HG03060 (cell line): ENCODE data around the gene TMEM61.

ENCODE experiments used
- ATAC-seq: cut with Tn5 transposase; IDR thresholded peaks from one replicate; pipeline ENCODE4 v1.9.1; 2021; ENCODE audit warnings: low read depth, moderate number of reproducible peaks; ENCODE audit not compliant: unreplicated experiment

TMEM61 gene

DNA sequence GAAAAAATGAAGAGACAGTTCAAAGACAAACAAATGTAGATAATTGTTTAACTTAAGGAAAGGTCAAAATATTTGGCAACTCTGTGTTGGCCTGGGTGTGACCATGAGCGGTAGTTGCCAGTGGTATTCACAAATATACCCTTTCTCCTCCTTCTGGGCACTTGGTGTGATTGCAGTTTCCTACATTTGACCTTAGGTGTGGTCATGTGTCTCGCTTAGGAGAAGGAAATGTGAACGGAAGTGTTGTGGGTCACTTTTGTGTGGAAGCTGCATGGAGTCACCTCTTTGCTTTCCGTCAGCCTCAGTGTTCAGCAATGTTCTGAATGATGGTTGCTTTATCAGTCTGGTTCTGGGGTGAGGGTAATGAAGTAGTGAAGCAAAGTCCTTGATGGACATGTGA lies 55.5 kb downstream of the TMEM61 start:
- ATAC-seq = no peak

DNA sequence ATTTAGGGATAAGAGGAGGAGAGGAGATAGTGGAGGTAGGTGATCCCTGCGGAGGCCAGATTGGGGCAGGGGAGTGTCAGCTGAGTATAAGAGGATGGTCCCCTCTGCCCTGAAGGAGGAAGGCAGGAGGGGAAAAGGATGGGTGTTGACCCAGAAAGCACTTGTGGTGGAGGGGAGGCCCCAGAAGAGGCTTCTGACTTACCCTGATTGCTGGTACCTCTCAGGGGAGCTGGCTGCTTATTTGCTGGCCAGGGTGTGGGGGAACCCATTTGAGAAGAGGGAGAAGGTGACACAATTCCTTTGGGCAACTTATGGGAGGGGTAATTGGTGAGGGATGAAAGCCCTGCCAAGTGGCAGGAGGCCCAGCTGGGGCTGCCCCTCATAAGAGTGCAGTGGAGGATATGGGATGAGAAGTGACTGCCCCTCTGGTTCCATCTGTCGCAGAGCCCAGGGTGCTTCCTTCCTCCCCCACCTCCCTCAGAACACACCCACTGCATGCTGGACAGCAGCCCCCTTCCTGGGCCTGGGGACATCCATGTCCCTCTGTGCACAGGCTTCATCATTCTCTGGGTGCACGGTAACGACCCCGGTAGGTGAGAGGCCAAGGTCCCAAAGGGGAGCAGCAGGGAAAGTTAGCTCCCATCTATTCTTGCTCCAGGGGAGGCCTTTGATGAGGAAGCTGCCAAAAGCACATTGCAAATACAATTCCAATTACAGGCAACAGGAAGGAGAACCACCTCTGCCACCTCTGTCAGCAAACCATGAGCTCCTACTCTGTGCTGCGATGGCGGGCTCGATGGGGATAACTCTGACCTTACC lies 57.5 kb downstream of the TMEM61 start:
- ATAC-seq = no peak

DNA sequence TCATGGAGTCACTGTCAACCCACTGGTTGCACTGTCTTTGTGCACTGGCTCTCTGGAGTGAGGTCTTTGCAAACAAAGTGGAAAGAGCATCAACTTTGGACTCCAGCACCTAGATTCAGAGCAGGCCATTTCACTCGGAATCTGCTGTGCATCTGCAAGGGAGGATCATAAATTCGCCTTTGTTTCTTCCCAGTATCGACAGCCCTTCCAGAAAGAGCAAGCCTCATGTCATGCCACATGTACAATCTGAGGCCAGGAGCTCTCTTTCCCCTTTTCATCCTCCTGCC lies 58.1 kb downstream of the TMEM61 start:
- no peak for ATAC-seq

DNA sequence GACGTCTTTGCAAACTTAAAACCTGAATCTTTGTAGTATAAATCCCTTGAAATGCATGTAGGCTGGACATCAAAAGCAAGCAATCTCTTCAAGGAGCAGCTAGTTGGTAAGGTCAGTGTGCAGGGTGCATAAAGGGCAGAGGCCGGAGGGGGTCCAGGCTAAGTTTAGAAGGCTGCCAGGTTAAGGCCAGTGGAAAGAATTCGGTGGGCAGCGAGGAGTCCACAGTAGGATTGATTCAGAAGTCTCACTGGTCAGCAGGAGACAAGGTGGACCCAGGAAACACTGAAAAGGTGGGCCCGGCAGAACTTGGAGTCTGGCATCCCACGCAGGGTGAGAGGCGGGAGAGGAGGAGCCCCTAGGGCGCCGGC lies 58.5 kb downstream of the TMEM61 start:
- ATAC-seq = no peak

- ATAC-seq = no peak
These were observed 59.1 kb downstream of the TMEM61 start, which contains the start of gene PCSK9 for GRCh38 chr1:55039342-55040082. Gene PCSK9 (plus strand): TSS chr1:55039548. CDS start chr1:55039838, 290 bp downstream.

GRCh38 chr1:55040083-55040932 lies 59.9 kb downstream of the TMEM61 start:
- no peak for ATAC-seq

DNA sequence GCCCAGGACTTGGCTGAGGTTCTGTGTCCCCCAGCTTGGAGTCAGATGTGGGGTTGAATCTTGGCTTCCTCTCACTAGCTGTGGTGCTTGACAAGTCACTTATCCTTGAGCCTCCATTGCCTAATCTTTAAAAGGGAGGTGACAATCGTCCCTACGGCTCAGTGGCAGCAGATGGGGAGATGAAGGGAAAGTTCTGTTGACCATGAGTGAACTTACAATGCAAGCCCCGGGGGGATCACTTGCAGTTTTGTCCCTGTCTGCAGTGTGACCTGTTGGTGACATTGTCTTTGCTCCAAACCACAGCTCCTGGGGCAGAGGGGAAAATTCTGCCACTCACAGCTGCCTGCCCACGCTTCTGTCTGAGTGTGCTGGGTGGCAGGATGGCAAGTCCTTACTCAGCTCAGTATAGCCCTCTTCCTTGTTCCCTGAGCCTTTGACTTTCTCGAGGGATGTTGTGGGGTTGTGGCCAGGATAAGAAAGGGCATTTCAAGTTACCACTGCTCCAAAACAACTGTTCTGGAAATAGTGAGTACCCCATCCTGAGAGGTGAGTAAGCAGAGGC lies 60.6 kb downstream of the TMEM61 start:
- no peak for ATAC-seq

DNA sequence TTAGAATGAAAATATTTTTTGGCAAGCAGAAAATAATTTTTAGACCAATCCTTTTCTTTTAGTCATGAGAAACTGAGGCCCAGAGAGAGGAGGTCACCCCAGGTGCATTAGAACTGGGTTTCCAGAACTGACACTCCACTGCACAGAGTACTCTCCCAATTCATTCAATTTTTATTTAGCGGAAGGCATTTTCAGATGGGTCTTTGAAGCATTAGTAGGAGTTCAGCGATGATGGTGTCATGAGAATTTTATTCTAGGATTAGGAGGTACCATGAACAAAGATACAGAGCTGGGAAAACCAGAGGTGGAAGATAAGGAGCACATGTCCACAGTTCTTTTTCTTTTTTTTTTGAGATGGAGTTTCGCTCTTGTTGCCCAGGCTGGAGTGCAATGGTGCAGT lies 61.2 kb downstream of the TMEM61 start:
- no peak for ATAC-seq
